ENCODE results near the gene EXT2. TPM values are rescaled to one million over a fixed set of nuclear protein-coding genes. Genes with fewer than 3 reads are reported as not detected.

Gene EXT2
- total RNA-seq, 1 experiment from 2014 or later: 42.8 TPM

DNA sequence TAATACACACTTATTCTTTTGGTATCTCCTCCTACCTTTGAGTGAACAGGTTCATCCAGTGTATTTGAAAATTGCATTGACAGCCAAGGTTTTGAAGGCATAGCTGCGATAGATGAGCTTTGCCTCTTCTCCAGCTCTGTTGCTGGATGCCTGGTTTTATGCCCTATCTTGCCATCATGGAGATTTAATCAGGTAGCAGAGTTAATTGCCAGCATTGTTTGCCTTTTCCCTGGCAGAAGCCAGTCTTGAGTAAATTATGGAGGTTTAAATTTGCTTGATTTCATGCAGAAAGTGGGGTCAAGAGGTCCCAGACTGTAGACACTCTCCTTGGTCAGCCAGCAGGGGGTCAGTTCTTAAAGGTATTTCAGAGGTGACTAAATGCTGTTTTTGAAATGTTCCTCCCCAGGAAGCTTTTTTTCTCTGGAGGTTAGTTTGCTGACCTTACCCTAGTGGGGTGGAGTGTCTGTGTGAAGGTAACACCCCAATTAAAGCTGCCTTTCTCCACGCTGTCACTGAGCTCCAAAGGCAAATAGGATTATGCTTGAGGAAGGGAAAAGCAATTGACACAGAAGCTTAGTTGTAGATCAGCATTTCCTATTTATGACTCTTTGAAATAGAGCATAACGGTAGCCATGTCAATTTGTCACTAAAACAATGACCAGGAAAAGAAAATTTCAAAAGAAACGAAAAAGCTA is 96.0 kb downstream of the EXT2 start:
- H3K4me2 ChIP-seq (ENCODE audit: low read length): no peak overlapping the region
- H3K27me3 ChIP-seq (ENCODE audit: insufficient read depth, low read length): no peaks in the 10 kb centered on the region
- ChIA-PET POLR2A (no interaction called here), RAD21 (ENCODE audit: low non-redundant PET in 1 of 2, low total read pairs in 2 of 2, uncharacterized antibody in 2 of 2, unreplicated experiment in 2 of 2) (no interaction called here), CTCF (interaction anchor here (1.0 kb wide), 1 partner anchor 16 kb away, joined by 3 read pairs; no protein-coding TSS in a partner anchor)
- peaks cover 0 to 9% of the 10 kb centered on the region in 2 experiments; a peak in 2 of 4 replicates for H3K9me3 ChIP-seq (ENCODE audit: control insufficient read depth in 1 of 2, insufficient read depth in 1 of 2, low read depth in 1 of 2, low read length in 2 of 2)
- no peaks in the 10 kb centered on the region for H3K9me2 ChIP-seq (ENCODE audit: insufficient read depth)
- ATAC-seq (no peak), DNase-seq (ENCODE audit: low read depth, low spot score) (no peak)
- no peaks in the 10 kb centered on the region for H3K79me2 ChIP-seq (ENCODE audit: insufficient read depth, low read length)
- H3K36me3 ChIP-seq (ENCODE audit: control insufficient read depth in 1 of 2, insufficient read depth in 2 of 2, low read length in 2 of 2): peaks cover 0 to 4% of the 10 kb centered on the region in 2 experiments; a peak in 1 of 4 replicates
- intact Hi-C loops (cut with micrococcal nuclease): no loop called here
- no peak overlapping the region for H3K9ac ChIP-seq (ENCODE audit: low read length)
- H2AFZ ChIP-seq (ENCODE audit: low read depth, low read length, poor library complexity, severe bottlenecking): no peak overlapping the region
- H3K4me3 ChIP-seq (replicated peaks in 1 of 2; ENCODE audit: low read depth in 1 of 2, low read length in 2 of 2): no peak overlapping the region
- H4K20me1 ChIP-seq (ENCODE audit: insufficient read depth): no peaks in the 10 kb centered on the region
- H3K27ac ChIP-seq (ENCODE audit: low read depth, low read length): no peak overlapping the region
- H3K4me1 ChIP-seq (ENCODE audit: control insufficient read depth in 1 of 2, insufficient read depth in 2 of 2, low read length in 2 of 2): no peaks in the 10 kb centered on the region
- TF ChIP-seq REST (IDR thresholded peaks at IDR 0.05; ENCODE audit: low read depth) (no peak), POLR2AphosphoS5 (IDR thresholded peaks at IDR 0.05; ENCODE audit: low read depth, low read length) (no peak)
- BruUV-seq (replicated peaks): no TSS peak

DNA sequence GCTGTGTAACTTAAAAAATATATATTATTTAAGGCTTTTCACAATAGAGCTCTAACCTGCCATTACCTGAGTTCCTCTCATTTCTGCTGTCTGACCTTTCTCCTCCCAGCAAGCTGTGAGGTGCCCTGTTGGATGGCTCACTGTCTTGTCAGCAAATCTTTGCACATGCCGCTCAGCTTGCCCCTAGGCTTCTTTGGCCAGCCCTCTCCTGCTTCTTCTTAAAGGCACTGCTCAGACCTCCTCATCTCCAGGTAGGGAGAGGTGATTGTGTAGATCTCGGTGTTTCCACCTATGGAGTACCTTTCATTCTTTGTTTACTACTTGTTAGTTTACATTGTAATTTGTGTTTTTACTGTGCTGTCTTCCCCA is 96.5 kb downstream of the EXT2 start:
- ChIA-PET POLR2A (no interaction called here), RAD21 (ENCODE audit: low non-redundant PET in 1 of 2, low total read pairs in 2 of 2, uncharacterized antibody in 2 of 2, unreplicated experiment in 2 of 2) (no interaction called here), CTCF (interaction anchor here (1.0 kb wide), 1 partner anchor 16 kb away, joined by 3 read pairs; no protein-coding TSS in a partner anchor)
- Histone ChIP-seq H4K20me1 (ENCODE audit: insufficient read depth) (no peaks in the 10 kb centered on the region), H3K27ac (ENCODE audit: low read depth, low read length) (no peak overlapping the region), H3K9ac (ENCODE audit: low read length) (no peak overlapping the region), H3K9me3 (ENCODE audit: control insufficient read depth in 1 of 2, insufficient read depth in 1 of 2, low read depth in 1 of 2, low read length in 2 of 2) (peaks cover 0 to 9% of the 10 kb centered on the region in 2 experiments; a peak in 2 of 4 replicates), H3K9me2 (ENCODE audit: insufficient read depth) (no peaks in the 10 kb centered on the region), H3K4me1 (ENCODE audit: control insufficient read depth in 1 of 2, insufficient read depth in 2 of 2, low read length in 2 of 2) (no peaks in the 10 kb centered on the region), H3K4me3 (replicated peaks in 1 of 2; ENCODE audit: low read depth in 1 of 2, low read length in 2 of 2) (no peak overlapping the region), H3K36me3 (ENCODE audit: control insufficient read depth in 1 of 2, insufficient read depth in 2 of 2, low read length in 2 of 2) (peaks cover 0 to 4% of the 10 kb centered on the region in 2 experiments; a peak in 1 of 4 replicates), H3K27me3 (ENCODE audit: insufficient read depth, low read length) (no peaks in the 10 kb centered on the region), H2AFZ (ENCODE audit: low read depth, low read length, poor library complexity, severe bottlenecking) (no peak overlapping the region), H3K79me2 (ENCODE audit: insufficient read depth, low read length) (no peaks in the 10 kb centered on the region), H3K4me2 (ENCODE audit: low read length) (no peak overlapping the region)
- no peak for ATAC-seq
- TF ChIP-seq, protein P1, sequence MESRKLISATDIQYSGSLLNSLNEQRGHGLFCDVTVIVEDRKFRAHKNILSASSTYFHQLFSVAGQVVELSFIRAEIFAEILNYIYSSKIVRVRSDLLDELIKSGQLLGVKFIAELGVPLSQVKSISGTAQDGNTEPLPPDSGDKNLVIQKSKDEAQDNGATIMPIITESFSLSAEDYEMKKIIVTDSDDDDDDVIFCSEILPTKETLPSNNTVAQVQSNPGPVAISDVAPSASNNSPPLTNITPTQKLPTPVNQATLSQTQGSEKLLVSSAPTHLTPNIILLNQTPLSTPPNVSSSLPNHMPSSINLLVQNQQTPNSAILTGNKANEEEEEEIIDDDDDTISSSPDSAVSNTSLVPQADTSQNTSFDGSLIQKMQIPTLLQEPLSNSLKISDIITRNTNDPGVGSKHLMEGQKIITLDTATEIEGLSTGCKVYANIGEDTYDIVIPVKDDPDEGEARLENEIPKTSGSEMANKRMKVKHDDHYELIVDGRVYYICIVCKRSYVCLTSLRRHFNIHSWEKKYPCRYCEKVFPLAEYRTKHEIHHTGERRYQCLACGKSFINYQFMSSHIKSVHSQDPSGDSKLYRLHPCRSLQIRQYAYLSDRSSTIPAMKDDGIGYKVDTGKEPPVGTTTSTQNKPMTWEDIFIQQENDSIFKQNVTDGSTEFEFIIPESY (IDR thresholded peaks at IDR 0.05; ENCODE audit: extremely low read depth, insufficient replicate concordance, low read length): no peak
- TF ChIP-seq EZH2 (IDR thresholded peaks at IDR 0.05): no peak
- no peak for TF ChIP-seq ELF1 (IDR thresholded peaks at IDR 0.05; ENCODE audit: borderline replicate concordance, low read depth)
- no peak for TF ChIP-seq SRF (IDR thresholded peaks at IDR 0.05; ENCODE audit: low read depth)
- BruUV-seq (replicated peaks): no TSS peak
- intact Hi-C loops (cut with micrococcal nuclease): no loop called here
- no peak for DNase-seq (ENCODE audit: low read depth, low spot score)
